HG02588 (cell line): ENCODE measurements around the gene BAG5.
"Not testable (repeated sequence)": the region's sequence is repeated elsewhere in the genome, so short reads cannot be mapped to it uniquely, and the experiment has no call there.

Experiments
- ATAC-seq: cut with Tn5 transposase; IDR thresholded peaks from one replicate; pipeline ENCODE4 v1.9.1; 2021; ENCODE audit warnings: mild to moderate bottlenecking, moderate library complexity; ENCODE audit not compliant: unreplicated experiment

The BAG5 gene

GRCh38 chr14:103524002-103524935 is 38.2 kb downstream of the BAG5 start:
- no peak for ATAC-seq

GRCh38 chr14:103523575-103523954 is 38.9 kb downstream of the BAG5 start:
- ATAC-seq: no peak

GRCh38 chr14:103522649-103523574 is 39.5 kb downstream of the BAG5 start, which contains the start of gene CKB:
TSS of gene CKB (minus strand) at chr14:103522830. CDS start at chr14:103522493, 337 bp downstream.
- ATAC-seq: no peak

DNA sequence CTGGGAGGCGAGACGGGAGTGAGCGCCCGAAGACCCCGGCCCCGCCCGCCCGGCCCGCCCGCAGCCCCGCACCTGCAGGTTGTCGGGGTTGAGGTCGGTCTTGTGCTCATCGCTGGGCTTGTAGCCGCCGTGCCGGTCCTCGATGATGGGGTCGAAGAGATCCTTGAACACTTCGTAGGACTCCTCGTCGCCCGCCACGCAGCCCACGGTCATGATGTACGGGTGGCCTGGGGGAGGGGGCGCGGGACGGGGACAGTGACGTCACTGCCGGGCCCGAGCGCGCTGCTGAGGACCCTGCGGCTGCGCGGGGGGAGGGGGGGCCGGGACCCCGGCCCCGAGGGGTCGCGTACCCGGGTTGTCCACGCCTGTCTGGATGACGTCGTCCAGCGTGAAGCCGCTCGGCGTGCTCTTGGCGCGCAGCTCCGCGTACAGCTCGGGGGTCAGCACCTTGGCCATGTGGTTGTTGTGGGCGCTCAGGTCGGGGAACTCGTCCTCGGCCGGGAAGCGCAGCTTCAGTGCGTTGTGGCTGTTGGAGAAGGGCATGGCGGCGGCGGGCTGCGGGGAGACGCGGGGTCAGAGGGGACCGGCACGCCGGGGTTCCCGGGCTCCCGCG is 40.4 kb downstream of the BAG5 start:
- ATAC-seq: no peak

GRCh38 chr14:103521438-103521950 is 41.0 kb downstream of the BAG5 start:
- ATAC-seq: no peak

DNA sequence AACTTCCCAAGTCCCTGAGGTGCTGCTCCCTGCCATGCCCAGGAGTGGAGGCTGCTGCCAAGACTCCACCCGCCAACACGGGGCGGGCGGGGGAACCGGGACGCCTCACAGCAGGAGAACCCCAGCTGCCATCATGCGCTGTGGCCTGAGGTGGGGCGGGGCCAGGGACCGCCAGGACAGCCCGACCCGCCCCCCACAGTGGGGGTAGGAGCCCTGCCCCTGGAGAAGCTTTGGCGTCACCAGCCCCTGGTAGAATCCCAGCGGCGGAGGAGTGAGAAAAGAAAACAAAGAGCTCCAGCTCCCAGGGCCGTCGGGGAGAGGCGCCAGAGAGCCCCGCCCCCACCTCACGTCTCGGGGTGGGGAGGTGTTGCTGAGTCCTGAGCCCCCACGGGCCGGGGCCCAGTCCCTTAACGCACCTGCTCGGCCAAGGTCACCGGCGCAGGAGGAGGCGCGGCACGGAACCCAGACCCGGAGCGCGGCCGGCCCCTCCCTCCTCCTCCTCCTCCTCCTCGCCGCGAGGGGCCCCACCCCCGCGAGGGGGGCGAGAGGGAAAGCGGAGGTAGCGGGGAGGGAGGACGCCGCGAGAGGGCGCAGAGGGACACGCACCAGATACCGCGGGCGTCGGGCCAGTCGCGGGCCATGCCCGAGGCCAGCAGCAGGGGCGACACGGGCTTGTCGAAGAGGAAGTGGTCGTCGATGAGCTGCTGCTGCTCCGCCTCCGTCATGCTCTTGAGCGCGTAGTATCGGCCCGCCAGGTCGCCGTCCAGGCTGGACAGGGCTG is 41.6 kb downstream of the BAG5 start:
- no peak for ATAC-seq

DNA sequence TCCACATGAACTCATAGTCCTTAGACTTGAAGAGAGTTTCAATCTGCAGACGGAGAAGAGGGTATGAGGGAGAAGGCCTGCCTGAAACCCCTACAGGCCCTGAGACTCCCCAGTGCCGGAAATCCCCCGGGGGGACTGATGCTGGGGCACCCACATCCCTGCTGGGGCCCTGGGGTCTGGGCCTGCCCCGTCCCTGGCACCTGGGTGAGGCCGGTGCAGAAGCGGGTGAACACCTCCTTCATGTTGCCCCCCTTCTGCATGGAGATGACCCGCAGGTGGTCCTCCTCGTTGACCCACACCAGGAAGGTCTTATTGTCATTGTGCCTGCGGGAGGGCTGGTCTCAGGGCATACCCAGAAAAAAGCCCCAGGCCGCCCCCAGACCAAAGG is 42.2 kb downstream of the BAG5 start:
- no peak for ATAC-seq

GRCh38 chr14:103519837-103520212 is 42.6 kb downstream of the BAG5 start:
- no peak for ATAC-seq

DNA sequence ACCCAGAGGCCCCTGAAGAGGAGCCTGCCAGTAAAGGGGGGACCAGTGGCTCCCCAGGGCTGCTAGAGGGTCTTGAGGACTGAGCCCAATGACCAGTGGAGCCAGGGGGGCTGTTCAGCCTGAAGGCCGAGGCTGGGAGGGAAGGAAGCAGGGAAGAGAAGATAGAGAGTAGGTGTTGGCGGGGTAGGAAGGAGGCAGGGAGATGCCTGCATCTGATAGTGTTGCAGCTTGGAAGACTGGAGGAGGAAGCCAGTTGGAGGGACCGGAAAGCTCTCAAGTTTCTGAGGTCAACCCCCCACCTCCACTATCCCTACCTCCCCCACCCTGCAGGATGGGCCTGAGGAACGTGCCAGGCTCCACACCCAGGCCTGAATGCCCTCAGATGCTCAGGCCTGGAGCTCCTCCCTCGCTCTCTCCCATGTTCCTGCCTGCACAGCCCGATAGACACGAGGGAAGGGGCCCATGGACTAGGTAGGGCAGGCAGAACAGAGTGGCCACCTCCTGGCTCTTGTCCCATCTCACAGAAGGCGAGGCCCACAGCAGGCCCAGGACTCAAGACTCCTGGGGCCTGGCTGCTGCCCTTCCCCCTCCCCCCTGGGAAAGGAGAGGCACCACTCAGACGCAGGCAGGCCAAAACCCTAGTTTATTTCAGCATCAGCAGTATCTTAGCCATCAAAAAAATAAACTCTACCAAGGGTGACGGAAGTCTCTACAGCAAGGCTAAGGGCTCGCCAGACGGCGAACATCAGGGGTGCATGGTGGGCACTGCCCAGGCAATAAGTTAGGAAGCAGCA is 43.2 kb downstream of the BAG5 start:
- ATAC-seq: no peak

DNA sequence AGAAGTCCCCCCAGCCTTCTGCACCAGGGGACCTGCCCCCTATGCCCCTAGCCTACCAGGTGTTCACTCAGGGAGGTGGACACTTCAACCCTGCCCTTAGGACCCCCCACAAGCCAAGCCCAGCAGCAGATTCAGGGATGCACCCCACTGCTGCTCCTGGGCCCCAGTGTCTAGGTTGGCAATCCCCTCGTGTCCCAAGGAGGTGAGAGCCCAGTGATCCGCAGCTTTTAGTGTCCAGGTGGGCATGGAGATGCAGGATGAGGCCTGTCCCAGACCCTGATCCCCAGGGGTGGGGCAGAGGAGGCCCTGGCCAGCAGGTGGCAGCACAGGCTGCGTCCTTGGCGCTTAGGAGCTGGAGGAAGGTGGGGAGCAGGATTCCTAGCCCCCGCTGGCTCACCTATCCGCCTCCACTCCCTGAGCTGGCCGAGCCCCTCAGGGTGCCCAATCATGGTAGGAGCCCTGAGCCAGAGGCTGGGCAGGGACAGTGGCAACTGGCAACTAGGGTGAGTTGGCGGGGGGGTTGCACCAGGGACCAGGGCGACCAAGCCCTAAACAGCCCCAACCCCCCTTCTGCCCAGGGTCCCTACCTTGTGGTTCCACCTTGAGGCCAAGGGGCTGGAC is 43.9 kb downstream of the BAG5 start:
- no peak for ATAC-seq

DNA sequence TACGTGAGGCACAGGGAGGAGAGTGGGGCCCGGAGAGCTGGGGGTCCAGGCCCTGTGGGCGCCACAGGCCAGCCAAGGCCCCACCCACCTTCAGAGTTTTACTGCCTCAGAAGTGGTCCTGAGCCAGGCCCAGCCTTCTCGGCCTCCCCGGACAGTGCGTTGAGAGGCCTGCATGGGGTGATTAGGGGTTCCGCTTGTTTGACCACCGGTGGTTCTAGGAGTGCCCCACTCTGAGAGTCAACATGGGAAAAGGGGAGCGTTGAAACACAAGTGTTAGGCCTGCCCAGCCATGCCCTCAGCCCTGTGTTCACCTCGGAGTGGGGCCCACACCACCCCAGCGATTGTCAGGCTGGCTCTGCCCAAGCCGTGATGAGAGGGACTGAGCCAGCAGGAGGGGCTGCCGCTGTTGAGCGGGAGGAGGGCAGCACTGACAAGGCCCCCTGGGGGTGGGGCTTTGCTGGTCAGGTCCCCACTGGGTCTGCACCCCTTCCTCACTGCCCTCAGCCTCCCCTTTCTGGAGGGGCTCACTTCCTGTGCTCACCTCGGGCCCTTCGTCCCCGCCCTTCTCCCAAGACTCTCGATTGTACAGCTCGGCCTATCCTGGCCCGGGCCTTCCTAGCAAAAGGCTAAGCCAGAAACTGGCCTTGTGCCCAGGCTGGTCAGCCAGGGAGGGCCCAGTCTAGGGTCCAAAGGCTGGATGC is 44.6 kb downstream of the BAG5 start:
- no peak for ATAC-seq

DNA sequence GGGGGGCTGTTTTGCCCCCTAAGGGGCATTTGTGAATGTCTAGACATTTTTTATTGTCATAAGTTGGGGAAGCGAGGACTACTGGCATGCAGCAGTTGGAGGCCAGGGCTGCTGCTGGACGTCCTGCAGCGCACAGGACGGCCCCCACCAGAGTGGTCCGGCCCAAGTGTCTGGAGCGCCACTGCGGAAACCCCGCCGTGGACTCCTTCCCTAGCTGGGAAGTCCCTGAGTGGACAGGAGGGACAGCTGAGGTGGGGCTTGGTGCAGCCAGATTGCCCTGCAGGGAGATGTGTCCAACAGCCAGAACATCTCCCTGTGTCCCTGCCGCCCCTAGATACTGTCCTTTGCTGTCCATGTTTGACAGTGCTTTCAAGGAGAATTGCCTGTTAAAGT is 45.3 kb downstream of the BAG5 start:
- ATAC-seq: no peak

DNA sequence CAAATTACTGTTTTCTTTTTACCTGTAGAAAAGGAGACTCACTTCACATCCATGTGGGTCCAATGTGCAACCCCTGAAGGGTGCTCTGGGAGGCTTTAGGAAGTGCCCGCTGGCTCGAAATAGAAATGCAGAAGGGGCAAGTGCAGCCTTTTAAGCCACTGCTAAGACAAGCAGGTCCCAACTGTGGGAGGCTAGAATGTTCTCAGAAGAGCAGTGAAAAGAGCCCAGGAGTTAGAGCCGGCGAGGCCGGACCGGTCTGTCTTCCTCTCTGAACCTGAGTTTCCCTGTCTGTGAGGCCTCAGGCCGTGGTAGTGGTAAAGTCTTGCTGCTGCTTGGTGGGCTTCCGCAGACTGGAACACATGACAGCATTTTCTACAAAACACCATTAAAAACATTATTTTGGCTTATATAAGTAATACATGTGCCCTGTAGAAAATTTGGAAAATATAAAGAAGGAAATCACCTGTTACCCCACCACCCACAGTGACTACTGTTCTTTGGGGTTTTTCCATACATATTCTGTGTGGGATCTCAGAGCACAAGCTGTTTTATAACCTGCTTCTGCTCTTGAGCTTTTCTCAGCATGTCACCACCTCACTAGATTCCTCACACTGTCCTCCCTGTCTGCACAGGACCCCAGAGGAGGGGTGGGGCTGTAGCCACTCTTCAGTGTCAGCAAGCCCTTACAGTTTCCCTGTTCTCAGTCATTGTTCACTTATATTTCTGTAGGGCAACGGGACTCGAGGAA is 45.9 kb downstream of the BAG5 start:
- ATAC-seq: no peak

DNA sequence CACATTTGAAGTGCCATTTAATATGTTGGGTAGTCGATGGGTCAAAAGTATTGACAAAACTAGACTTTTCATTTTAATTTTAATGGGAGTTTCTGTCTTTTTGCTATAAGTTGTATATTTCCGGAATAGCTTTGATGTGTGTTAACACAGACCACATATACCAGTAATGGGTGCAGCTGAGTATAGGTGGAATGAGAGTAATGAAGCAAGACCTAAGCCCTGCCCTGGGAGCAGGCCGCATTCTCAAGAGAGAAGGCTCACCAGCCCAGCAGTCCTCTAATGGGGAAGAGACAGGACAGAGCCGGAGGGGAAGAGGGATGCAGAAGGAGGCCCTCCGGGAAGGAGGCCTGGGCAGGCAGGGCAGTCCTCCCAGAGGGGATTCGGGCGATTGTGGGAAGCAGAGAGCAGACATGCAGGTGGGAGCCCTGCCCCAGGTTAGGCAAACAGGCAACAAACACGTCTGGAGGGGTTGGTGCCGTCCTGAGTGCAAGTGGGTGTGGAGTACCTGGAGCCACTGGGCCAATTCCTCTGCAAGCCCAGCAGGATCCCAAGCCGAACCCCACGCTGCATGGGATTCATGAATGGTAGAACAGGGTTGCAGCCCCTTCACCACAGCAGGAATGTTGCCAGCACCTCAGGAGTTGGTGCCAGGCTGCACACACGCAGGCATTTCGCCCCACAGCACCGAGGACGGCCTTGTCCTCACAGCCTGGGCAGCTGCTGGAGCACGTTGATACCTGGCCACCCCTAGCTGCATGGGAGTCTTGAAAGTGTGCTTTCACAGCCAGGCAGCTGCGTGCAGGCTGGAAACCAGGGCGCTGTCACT is 47.6 kb downstream of the BAG5 start:
- ATAC-seq: no peak

- no peak for ATAC-seq
Measured at GRCh38 chr14:103512701-103513611, 49.5 kb downstream of the BAG5 start.

DNA sequence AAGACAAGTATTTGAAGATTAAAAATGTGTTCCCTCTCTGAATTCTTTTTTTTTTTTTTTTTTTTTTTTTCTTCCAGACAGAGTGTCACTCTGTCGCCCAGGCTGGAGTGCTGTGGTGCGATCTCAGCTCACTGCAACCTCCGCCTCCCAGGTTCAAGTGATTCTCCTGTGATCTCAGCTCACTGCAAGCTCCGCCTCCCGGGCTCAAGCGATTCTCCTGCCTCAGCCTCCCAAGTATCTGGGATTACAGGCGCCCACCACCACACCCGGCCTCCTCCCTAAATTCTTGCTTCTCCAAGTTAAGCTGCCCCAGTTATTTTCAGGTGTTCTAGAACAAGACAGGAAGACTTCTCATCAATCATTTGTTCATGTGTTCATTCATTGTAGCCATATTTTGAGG is 50.3 kb downstream of the BAG5 start:
- ATAC-seq: not testable (repeated sequence)
